ENCODE measurements around the gene SPAG9. TPM values are rescaled to one million over a fixed set of nuclear protein-coding genes. Genes with fewer than 3 reads are reported as not detected.
A peak's percentile ranks its signal among the peaks of the same experiment; 100 is the strongest.

The SPAG9 gene
- total RNA-seq, 1 donor from 2014 or later: 108 TPM

DNA sequence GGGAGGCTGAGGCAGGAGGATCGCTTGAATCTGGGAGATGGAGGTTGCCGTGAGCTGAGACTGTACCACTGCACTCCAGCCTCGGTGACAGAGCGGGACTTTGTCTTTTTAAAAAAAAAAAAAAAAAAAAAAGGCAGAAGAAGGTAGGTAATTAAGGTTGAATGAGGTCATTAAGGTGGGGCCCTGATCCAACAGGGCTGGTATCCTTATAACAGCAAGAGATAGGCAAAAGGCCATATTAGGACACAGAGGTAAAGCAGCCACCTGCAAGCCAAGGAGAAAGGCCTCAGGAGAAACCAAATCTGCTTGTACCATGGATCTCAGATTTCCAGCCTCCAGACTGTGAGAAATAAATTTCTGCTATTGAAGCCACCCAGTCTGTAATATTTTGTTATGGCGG lies 60.3 kb downstream of the SPAG9 start:
- DNase-seq (no peak), ATAC-seq (no peak)
- peaks cover 24% of the 10 kb centered on the region for H3K4me1 ChIP-seq

DNA sequence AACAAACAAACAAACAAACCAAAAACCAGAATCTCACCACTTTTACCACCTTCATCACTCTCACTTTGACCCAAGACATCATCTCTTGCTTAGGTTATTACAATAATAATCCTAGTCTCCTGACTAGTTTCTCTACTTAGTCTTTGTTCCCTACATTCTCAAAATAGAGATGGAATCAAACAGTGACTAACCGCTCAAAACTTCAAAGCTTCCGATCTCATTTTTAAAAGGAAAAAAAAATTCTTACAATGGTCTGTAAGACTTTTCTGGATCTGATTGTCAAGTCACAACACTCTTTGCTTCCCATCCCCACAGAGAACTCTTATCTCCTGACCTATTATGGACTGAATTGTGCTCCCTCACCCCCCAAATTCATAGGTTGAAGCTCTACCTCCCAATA lies 60.9 kb downstream of the SPAG9 start:
- H3K4me1 ChIP-seq: peaks cover 24% of the 10 kb centered on the region
- ATAC-seq: no peak
- H3K9me3 ChIP-seq: no peaks in the 10 kb centered on the region
- H3K27me3 ChIP-seq (ENCODE audit: low read depth): no peaks in the 10 kb centered on the region
- H3K27ac ChIP-seq: no peak overlapping the region
- intact Hi-C loops (cut with DNase I): no loop called here
- H3K4me3 ChIP-seq: no peak overlapping the region
- no peaks in the 10 kb centered on the region for H3K36me3 ChIP-seq
- TF ChIP-seq, protein P1, sequence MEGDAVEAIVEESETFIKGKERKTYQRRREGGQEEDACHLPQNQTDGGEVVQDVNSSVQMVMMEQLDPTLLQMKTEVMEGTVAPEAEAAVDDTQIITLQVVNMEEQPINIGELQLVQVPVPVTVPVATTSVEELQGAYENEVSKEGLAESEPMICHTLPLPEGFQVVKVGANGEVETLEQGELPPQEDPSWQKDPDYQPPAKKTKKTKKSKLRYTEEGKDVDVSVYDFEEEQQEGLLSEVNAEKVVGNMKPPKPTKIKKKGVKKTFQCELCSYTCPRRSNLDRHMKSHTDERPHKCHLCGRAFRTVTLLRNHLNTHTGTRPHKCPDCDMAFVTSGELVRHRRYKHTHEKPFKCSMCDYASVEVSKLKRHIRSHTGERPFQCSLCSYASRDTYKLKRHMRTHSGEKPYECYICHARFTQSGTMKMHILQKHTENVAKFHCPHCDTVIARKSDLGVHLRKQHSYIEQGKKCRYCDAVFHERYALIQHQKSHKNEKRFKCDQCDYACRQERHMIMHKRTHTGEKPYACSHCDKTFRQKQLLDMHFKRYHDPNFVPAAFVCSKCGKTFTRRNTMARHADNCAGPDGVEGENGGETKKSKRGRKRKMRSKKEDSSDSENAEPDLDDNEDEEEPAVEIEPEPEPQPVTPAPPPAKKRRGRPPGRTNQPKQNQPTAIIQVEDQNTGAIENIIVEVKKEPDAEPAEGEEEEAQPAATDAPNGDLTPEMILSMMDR (IDR thresholded peaks at IDR 0.05): no peak
- no peak for DNase-seq

More for the DNA sequence above, 60.3 kb downstream of the SPAG9 start:
- Histone ChIP-seq H3K27me3 (ENCODE audit: low read depth) (no peaks in the 10 kb centered on the region), H3K36me3 (no peaks in the 10 kb centered on the region), H3K9me3 (no peaks in the 10 kb centered on the region), H3K4me3 (no peak overlapping the region), H3K27ac (no peak overlapping the region)
- intact Hi-C loops (cut with DNase I): no loop called here
- TF ChIP-seq, protein P1 (IDR thresholded peaks at IDR 0.05): no peak

DNA sequence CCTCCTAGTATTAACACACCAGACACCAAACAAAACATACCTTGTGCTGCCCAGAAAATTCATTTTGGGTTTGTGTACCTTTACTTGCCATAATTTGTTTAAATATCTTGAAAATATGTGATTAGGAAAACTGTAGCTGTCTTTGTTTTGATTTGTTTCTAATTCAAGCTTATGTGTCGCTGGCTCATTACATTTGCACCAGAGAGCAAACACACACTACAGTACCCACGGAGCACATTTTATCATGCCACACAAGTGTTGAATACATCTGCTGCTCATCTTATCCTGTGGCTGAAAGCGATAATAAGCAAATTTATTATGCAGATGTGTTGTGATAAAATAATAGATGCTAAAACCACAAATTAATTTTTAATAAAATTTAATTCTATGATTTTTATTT lies 63.1 kb downstream of the SPAG9 start:
- Histone ChIP-seq H3K4me3 (no peak overlapping the region), H3K9me3 (no peaks in the 10 kb centered on the region), H3K36me3 (peaks cover 3% of the 10 kb centered on the region), H3K4me1 (peaks cover 20% of the 10 kb centered on the region), H3K27ac (peak overlapping the region; percentile 42), H3K27me3 (ENCODE audit: low read depth) (no peaks in the 10 kb centered on the region)
- ATAC-seq (no peak), DNase-seq (no peak)
- TF ChIP-seq, protein P1 (IDR thresholded peaks at IDR 0.05): no peak
- intact Hi-C loops (cut with DNase I): no loop called here

DNA sequence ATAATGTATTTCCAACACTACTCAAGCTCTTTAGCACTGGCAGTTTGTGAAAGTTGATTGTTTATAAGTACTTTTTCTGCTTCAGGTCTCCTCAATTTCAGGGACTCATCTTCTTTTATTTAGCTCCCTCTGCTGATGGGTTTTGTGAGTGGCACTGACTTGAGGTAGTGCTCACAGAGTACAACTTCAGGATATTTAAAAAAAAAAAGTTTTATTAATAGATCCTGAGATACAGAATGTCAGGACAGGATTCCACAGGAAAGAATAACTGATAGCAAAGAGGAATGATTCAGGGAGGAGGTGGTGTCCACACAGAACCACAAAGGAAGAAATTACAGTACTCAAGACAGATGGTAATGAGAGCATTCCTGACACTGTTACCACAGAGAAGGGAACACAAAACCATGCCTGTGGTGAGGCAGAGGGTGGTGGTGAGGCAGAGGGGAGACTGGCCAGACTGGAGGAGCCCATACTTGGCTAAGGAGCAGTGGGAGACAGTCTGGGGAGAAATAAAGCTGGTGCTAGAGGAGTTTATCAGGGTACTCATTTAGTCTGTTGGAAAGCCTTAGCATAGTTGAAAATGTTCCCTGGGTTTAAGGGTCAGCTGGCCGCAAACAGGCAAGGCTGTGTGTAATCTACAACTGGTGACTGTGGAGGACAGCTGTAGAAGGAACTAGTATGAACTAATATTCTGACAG lies 63.7 kb downstream of the SPAG9 start:
- ATAC-seq: peak; percentile 72 to 78
- Histone ChIP-seq H3K36me3 (peaks cover 9% of the 10 kb centered on the region), H3K4me1 (peaks cover 20% of the 10 kb centered on the region), H3K27me3 (ENCODE audit: low read depth) (no peaks in the 10 kb centered on the region), H3K4me3 (no peak overlapping the region), H3K27ac (peak overlapping the region; percentile 42), H3K9me3 (no peaks in the 10 kb centered on the region)
- intact Hi-C loops (cut with DNase I): no loop called here
- no peak for DNase-seq
- TF ChIP-seq, protein P1 (IDR thresholded peaks at IDR 0.05): peak; percentile 48

- TF ChIP-seq, protein P1 (IDR thresholded peaks at IDR 0.05): no peak
- H3K4me3 ChIP-seq: no peak overlapping the region
- peaks cover 9% of the 10 kb centered on the region for H3K36me3 ChIP-seq
- no peaks in the 10 kb centered on the region for H3K27me3 ChIP-seq (ENCODE audit: low read depth)
- H3K9me3 ChIP-seq: no peaks in the 10 kb centered on the region
- ATAC-seq (no peak), DNase-seq (no peak)
- intact Hi-C loops (cut with DNase I): no loop called here
- peaks cover 20% of the 10 kb centered on the region for H3K4me1 ChIP-seq
- H3K27ac ChIP-seq: no peak overlapping the region
Measured at GRCh38 chr17:51054748-51055147, 65.9 kb downstream of the SPAG9 start.
